ENCODE measurements around the gene CALM1.

DNA sequence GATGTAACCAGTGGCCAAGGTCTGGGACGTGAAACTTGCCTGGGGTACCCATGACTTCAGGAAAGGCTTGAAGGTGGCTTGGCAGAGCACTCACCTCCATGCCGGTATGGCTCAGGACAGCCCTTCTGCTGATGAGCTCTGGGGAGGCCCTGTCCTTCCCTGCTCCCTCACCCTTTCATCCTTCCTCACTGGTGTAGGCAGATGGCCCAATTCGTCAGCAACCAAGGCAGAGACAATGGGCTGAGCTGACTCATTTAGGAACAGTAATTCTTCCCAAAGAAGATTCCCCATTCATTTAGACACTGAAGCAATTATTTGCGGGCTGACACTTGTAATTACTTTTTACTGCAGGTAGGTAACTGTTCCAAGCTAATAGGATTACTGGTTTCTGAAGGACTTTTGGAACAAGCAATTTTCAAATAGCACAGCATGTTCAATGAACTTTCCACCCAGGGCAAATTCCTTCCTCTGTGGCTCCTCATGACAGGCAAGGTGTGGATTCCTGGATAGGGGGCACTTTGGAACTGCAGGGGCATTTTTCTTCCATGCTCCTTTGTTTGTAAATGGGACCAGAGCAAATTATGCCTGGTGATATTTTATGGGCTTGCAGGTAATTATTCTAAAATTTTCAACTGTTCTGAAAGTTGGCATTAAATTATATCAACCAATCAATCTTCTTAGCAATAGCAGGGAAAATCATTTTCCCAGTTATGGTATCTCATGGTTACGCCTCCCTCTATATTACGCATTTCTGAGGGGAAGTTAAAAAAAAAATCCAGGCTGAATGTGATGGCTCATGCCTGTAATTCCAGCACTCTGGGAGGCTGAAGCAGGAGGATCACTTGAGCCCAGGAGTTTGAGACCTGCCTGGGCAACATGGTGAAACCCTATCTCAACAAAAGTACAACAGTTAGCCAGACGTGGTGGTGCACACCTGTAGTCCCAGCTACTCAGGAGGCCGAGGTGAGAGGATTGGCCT, 41.0 kb upstream of the CALM1 start:
- TF ChIP-seq CTCF (IDR thresholded peaks at IDR 0.05; ENCODE audit: insufficient read depth, low read length, poor library complexity, severe bottlenecking) (no peak), EZH2phosphoT487 (conservative IDR thresholded peaks at IDR 0.05; ENCODE audit: low read length) (no peak)
